WTC11 (cell line): ENCODE data around the gene ADAM29.

Source experiments
- FOXP1 ChIP-seq: sonication (generic); formaldehyde crosslinking; IDR thresholded peaks from 2 replicates; pipeline ENCODE4 v1.8.0; 2022; ENCODE audit warnings: missing genetic modification reagents, mild to moderate bottlenecking, moderate library complexity, borderline replicate concordance
- NFYB ChIP-seq: sonication (generic); formaldehyde crosslinking; conservative IDR thresholded peaks from 2 replicates; pipeline ENCODE4 v1.8.0; 2022; ENCODE audit warnings: low read depth, missing genetic modification reagents
- ZNF219 ChIP-seq: sonication (generic); formaldehyde crosslinking; IDR thresholded peaks from 2 replicates; pipeline ENCODE4 v1.8.0; 2023; ENCODE audit warnings: missing genetic modification reagents, mild to moderate bottlenecking, borderline replicate concordance
- TF ChIP-seq, protein P1 (sequence below): fragments of 200-600 bp; IDR thresholded peaks from 2 replicates; pipeline ENCODE4 v1.8.0; 2022; ENCODE audit warnings: antibody characterized with exemption
- TF ChIP-seq, protein P2 (sequence below): sonication (generic); formaldehyde crosslinking; IDR thresholded peaks from 2 replicates; pipeline ENCODE4 v1.8.0; 2022; ENCODE audit warnings: mild to moderate bottlenecking, missing genetic modification reagents
- TF ChIP-seq, protein P3 (sequence below): sonication (generic); formaldehyde crosslinking; IDR thresholded peaks from 2 replicates; pipeline ENCODE4 v1.8.0; 2022; ENCODE audit warnings: mild to moderate bottlenecking, missing genetic modification reagents
- TF ChIP-seq, protein P4 (sequence below): sonication (generic); formaldehyde crosslinking; IDR thresholded peaks from 2 replicates; pipeline ENCODE4 v1.8.1; 2023; ENCODE audit warnings: mild to moderate bottlenecking, missing genetic modification reagents, borderline replicate concordance
- TF ChIP-seq, protein P5 (sequence below): sonication (generic); formaldehyde crosslinking; IDR thresholded peaks from 2 replicates; pipeline ENCODE4 v1.8.1; 2023; ENCODE audit warnings: mild to moderate bottlenecking, moderate library complexity, missing genetic modification reagents
- TF ChIP-seq, protein P6 (sequence below): sonication (generic); formaldehyde crosslinking; IDR thresholded peaks from 2 replicates; pipeline ENCODE4 v1.8.0; 2022; ENCODE audit warnings: missing genetic modification reagents
- TF ChIP-seq, protein P7 (sequence below): fragments of 250-450 bp; sonication (Bioruptor Pico); IDR thresholded peaks from 2 replicates; pipeline ENCODE4 v1.9.0; 2021; ENCODE audit warnings: moderate library complexity, mild to moderate bottlenecking, inconsistent platforms, borderline replicate concordance

DNA sequence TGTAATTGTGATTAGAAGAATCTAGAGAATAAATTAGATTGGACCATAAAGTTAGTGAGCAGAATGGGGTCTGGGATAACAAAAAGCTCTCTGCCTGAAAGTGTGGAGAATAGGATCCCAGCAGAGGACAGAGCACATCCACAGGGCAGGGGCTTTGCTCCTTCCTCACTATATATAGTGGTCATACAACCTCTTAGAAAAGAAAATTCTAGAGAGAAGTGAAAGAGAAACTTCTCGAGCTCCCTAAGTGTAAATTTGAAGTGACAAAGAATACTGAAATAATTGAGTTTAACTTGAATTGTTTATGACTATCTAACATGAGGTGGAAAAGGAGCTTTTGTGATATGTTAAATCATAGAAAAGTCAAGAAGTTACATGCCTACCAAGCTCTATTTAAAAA lies 14.9 kb downstream of the ADAM29 start:
- TF ChIP-seq ZNF219 (CRISPR knock-in tag) (no peak), FOXP1 (no peak), NFYB (no peak)
- TF ChIP-seq, protein P1, sequence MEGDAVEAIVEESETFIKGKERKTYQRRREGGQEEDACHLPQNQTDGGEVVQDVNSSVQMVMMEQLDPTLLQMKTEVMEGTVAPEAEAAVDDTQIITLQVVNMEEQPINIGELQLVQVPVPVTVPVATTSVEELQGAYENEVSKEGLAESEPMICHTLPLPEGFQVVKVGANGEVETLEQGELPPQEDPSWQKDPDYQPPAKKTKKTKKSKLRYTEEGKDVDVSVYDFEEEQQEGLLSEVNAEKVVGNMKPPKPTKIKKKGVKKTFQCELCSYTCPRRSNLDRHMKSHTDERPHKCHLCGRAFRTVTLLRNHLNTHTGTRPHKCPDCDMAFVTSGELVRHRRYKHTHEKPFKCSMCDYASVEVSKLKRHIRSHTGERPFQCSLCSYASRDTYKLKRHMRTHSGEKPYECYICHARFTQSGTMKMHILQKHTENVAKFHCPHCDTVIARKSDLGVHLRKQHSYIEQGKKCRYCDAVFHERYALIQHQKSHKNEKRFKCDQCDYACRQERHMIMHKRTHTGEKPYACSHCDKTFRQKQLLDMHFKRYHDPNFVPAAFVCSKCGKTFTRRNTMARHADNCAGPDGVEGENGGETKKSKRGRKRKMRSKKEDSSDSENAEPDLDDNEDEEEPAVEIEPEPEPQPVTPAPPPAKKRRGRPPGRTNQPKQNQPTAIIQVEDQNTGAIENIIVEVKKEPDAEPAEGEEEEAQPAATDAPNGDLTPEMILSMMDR: no peak
- TF ChIP-seq, protein P2, sequence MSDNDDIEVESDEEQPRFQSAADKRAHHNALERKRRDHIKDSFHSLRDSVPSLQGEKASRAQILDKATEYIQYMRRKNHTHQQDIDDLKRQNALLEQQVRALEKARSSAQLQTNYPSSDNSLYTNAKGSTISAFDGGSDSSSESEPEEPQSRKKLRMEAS: no peak
- TF ChIP-seq, protein P3, sequence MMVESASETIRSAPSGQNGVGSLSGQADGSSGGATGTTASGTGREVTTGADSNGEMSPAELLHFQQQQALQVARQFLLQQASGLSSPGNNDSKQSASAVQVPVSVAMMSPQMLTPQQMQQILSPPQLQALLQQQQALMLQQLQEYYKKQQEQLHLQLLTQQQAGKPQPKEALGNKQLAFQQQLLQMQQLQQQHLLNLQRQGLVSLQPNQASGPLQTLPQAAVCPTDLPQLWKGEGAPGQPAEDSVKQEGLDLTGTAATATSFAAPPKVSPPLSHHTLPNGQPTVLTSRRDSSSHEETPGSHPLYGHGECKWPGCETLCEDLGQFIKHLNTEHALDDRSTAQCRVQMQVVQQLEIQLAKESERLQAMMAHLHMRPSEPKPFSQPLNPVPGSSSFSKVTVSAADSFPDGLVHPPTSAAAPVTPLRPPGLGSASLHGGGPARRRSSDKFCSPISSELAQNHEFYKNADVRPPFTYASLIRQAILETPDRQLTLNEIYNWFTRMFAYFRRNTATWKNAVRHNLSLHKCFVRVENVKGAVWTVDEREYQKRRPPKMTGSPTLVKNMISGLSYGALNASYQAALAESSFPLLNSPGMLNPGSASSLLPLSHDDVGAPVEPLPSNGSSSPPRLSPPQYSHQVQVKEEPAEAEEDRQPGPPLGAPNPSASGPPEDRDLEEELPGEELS (CRISPR knock-in tag): no peak
- TF ChIP-seq, protein P4, sequence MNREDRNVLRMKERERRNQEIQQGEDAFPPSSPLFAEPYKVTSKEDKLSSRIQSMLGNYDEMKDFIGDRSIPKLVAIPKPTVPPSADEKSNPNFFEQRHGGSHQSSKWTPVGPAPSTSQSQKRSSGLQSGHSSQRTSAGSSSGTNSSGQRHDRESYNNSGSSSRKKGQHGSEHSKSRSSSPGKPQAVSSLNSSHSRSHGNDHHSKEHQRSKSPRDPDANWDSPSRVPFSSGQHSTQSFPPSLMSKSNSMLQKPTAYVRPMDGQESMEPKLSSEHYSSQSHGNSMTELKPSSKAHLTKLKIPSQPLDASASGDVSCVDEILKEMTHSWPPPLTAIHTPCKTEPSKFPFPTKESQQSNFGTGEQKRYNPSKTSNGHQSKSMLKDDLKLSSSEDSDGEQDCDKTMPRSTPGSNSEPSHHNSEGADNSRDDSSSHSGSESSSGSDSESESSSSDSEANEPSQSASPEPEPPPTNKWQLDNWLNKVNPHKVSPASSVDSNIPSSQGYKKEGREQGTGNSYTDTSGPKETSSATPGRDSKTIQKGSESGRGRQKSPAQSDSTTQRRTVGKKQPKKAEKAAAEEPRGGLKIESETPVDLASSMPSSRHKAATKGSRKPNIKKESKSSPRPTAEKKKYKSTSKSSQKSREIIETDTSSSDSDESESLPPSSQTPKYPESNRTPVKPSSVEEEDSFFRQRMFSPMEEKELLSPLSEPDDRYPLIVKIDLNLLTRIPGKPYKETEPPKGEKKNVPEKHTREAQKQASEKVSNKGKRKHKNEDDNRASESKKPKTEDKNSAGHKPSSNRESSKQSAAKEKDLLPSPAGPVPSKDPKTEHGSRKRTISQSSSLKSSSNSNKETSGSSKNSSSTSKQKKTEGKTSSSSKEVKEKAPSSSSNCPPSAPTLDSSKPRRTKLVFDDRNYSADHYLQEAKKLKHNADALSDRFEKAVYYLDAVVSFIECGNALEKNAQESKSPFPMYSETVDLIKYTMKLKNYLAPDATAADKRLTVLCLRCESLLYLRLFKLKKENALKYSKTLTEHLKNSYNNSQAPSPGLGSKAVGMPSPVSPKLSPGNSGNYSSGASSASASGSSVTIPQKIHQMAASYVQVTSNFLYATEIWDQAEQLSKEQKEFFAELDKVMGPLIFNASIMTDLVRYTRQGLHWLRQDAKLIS (CRISPR knock-in tag): no peak
- TF ChIP-seq, protein P5, sequence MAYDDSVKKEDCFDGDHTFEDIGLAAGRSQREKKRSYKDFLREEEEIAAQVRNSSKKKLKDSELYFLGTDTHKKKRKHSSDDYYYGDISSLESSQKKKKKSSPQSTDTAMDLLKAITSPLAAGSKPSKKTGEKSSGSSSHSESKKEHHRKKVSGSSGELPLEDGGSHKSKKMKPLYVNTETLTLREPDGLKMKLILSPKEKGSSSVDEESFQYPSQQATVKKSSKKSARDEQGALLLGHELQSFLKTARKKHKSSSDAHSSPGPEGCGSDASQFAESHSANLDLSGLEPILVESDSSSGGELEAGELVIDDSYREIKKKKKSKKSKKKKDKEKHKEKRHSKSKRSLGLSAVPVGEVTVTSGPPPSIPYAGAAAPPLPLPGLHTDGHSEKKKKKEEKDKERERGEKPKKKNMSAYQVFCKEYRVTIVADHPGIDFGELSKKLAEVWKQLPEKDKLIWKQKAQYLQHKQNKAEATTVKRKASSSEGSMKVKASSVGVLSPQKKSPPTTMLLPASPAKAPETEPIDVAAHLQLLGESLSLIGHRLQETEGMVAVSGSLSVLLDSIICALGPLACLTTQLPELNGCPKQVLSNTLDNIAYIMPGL (CRISPR knock-in tag): no peak
- TF ChIP-seq, protein P6, sequence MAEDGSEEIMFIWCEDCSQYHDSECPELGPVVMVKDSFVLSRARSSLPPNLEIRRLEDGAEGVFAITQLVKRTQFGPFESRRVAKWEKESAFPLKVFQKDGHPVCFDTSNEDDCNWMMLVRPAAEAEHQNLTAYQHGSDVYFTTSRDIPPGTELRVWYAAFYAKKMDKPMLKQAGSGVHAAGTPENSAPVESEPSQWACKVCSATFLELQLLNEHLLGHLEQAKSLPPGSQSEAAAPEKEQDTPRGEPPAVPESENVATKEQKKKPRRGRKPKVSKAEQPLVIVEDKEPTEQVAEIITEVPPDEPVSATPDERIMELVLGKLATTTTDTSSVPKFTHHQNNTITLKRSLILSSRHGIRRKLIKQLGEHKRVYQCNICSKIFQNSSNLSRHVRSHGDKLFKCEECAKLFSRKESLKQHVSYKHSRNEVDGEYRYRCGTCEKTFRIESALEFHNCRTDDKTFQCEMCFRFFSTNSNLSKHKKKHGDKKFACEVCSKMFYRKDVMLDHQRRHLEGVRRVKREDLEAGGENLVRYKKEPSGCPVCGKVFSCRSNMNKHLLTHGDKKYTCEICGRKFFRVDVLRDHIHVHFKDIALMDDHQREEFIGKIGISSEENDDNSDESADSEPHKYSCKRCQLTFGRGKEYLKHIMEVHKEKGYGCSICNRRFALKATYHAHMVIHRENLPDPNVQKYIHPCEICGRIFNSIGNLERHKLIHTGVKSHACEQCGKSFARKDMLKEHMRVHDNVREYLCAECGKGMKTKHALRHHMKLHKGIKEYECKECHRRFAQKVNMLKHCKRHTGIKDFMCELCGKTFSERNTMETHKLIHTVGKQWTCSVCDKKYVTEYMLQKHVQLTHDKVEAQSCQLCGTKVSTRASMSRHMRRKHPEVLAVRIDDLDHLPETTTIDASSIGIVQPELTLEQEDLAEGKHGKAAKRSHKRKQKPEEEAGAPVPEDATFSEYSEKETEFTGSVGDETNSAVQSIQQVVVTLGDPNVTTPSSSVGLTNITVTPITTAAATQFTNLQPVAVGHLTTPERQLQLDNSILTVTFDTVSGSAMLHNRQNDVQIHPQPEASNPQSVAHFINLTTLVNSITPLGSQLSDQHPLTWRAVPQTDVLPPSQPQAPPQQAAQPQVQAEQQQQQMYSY: no peak
- TF ChIP-seq, protein P7, sequence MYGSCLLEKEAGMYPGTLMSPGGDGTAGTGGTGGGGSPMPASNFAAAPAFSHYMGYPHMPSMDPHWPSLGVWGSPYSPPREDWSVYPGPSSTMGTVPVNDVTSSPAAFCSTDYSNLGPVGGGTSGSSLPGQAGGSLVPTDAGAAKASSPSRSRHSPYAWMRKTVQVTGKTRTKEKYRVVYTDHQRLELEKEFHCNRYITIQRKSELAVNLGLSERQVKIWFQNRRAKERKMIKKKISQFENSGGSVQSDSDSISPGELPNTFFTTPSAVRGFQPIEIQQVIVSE (CRISPR knock-in tag): no peak
